Stimulated activated memory B cell treated with anti-CD40 and anti-IgM and Interleukin-4, amounts not matched to agents 10 μg/mL and 1 μg/mL and 100 μg/mL, for 72 hours (primary cell): Measurements from ENCODE around the gene TCEA3.
"Not testable (repeated sequence)": the region's sequence is repeated elsewhere in the genome, so short reads cannot be mapped to it uniquely, and the experiment has no call there.

Experiments
- ATAC-seq: fragments of 150-1000 bp; cut with Tn5 transposase; 2 replicates; pipeline ENCODE4 v1.10.0; 2021
- H3K27ac Mint-ChIP-seq: one replicate; pipeline ENCODE4 v1.8.0; 2022; ENCODE audit warnings: mild to moderate bottlenecking, mixed read lengths
- H3K27me3 Mint-ChIP-seq: one replicate; pipeline ENCODE4 v1.8.0; 2022; ENCODE audit warnings: mixed read lengths
- H3K36me3 Mint-ChIP-seq: one replicate; pipeline ENCODE4 v1.8.0; 2022; ENCODE audit warnings: mixed read lengths
- H3K4me1 Mint-ChIP-seq: one replicate; pipeline ENCODE4 v1.8.0; 2022; ENCODE audit warnings: mixed read lengths
- H3K4me3 Mint-ChIP-seq: one replicate; pipeline ENCODE4 v1.8.0; 2022; ENCODE audit warnings: mild to moderate bottlenecking, moderate library complexity, mixed read lengths
- H3K9me3 Mint-ChIP-seq: one replicate; pipeline ENCODE4 v1.8.0; 2022; ENCODE audit warnings: mixed read lengths

Gene TCEA3

GRCh38 chr1:23395154-23395724 lies 29.3 kb downstream of the TCEA3 start:
- no peaks in the 10 kb centered on the region for H3K9me3 Mint-ChIP-seq
- H3K36me3 Mint-ChIP-seq: no peaks in the 10 kb centered on the region
- H3K27ac Mint-ChIP-seq: no peak overlapping the region
- H3K4me3 Mint-ChIP-seq: no peak overlapping the region
- peaks cover 4% of the 10 kb centered on the region for H3K4me1 Mint-ChIP-seq
- peaks cover 6% of the 10 kb centered on the region for H3K27me3 Mint-ChIP-seq
- no peak for ATAC-seq

GRCh38 chr1:23394684-23395083 lies 29.9 kb downstream of the TCEA3 start:
- H3K27me3 Mint-ChIP-seq: peaks cover 11% of the 10 kb centered on the region
- H3K27ac Mint-ChIP-seq: no peak overlapping the region
- H3K9me3 Mint-ChIP-seq: no peaks in the 10 kb centered on the region
- H3K4me3 Mint-ChIP-seq: no peak overlapping the region
- H3K4me1 Mint-ChIP-seq: peaks cover 6% of the 10 kb centered on the region
- H3K36me3 Mint-ChIP-seq: no peaks in the 10 kb centered on the region
- ATAC-seq: no peak

- Mint-ChIP-seq H3K4me3 (no peak overlapping the region), H3K27me3 (peaks cover 11% of the 10 kb centered on the region), H3K36me3 (no peaks in the 10 kb centered on the region), H3K9me3 (no peaks in the 10 kb centered on the region), H3K27ac (no peak overlapping the region), H3K4me1 (peaks cover 6% of the 10 kb centered on the region)
- ATAC-seq: no peak
Measured at GRCh38 chr1:23394181-23394580, 30.4 kb downstream of the TCEA3 start.

GRCh38 chr1:23393706-23394105 lies 30.8 kb downstream of the TCEA3 start:
- no peak overlapping the region for H3K27ac Mint-ChIP-seq
- no peaks in the 10 kb centered on the region for H3K9me3 Mint-ChIP-seq
- H3K4me3 Mint-ChIP-seq: no peak overlapping the region
- no peak for ATAC-seq
- H3K4me1 Mint-ChIP-seq: peaks cover 6% of the 10 kb centered on the region
- no peaks in the 10 kb centered on the region for H3K36me3 Mint-ChIP-seq
- peaks cover 11% of the 10 kb centered on the region for H3K27me3 Mint-ChIP-seq

- Mint-ChIP-seq H3K36me3 (no peaks in the 10 kb centered on the region), H3K9me3 (no peaks in the 10 kb centered on the region), H3K4me3 (no peak overlapping the region), H3K27me3 (peaks cover 16% of the 10 kb centered on the region), H3K27ac (no peak overlapping the region), H3K4me1 (peaks cover 6% of the 10 kb centered on the region)
- ATAC-seq: no peak
Measured at GRCh38 chr1:23392125-23392855, 32.3 kb downstream of the TCEA3 start.

DNA sequence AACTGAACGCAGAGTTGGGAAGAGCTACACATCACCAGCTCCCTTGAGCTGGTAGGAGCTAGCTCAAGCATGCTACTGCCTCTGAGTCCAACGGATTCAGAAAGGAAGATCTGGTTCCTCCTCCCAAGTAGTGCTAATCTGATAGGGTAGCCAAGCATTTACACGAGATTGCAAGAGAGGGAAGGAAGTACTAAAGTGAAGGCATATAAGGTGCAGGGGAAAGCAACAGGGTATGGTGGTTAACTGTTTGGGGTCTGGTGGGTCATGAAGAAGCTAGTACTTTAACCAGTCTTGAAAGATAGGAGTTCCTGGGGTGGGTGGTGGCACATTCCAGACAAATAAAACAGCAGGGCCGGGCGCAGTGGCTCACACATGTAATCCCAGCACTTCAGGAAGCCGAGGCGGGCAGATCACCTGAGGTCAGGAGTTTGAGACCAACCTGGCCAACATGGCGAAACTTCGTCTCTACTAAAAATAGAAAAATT lies 34.7 kb downstream of the TCEA3 start:
- Mint-ChIP-seq H3K4me3 (no peak overlapping the region), H3K4me1 (peaks cover 6% of the 10 kb centered on the region), H3K27ac (no peak overlapping the region), H3K27me3 (peaks cover 22% of the 10 kb centered on the region), H3K9me3 (no peaks in the 10 kb centered on the region), H3K36me3 (no peaks in the 10 kb centered on the region)
- no peak for ATAC-seq

- Mint-ChIP-seq H3K4me1 (peaks cover 6% of the 10 kb centered on the region), H3K27ac (no peak overlapping the region), H3K9me3 (no peaks in the 10 kb centered on the region), H3K27me3 (peaks cover 22% of the 10 kb centered on the region), H3K36me3 (no peaks in the 10 kb centered on the region), H3K4me3 (no peak overlapping the region)
- no peak for ATAC-seq
Measured at GRCh38 chr1:23387494-23387893, 37.1 kb downstream of the TCEA3 start.

DNA sequence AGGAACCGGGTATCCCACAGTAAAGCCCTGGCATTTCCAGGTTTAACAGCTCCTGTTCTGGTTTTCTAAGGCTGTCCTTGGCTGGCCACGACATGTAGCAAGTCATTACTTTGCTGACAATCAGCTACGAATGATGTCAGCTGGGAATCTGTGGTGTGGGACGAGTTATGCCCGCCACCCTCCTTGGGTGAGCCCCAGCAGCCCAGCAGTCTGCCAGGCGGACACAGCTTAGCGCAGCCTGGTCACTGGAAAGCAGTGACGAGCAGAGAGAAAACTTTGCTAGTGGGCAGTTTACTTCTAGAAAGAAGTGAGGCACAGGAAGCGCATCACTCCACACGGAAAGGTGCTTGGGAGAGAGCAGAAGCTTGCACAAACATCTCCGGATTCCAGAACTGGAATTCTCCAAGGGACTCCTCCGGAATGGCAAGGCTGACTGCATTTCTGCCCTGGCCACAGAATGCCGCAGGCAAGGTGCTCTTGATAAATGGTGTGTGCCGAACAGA lies 39.4 kb downstream of the TCEA3 start:
- H3K27ac Mint-ChIP-seq: no peak overlapping the region
- no peak overlapping the region for H3K4me3 Mint-ChIP-seq
- peaks cover 16% of the 10 kb centered on the region for H3K27me3 Mint-ChIP-seq
- peaks cover 9% of the 10 kb centered on the region for H3K4me1 Mint-ChIP-seq
- ATAC-seq: no peak
- H3K9me3 Mint-ChIP-seq: no peaks in the 10 kb centered on the region
- no peaks in the 10 kb centered on the region for H3K36me3 Mint-ChIP-seq

- ATAC-seq: no peak
- Mint-ChIP-seq H3K4me1 (peaks cover 8% of the 10 kb centered on the region), H3K36me3 (no peaks in the 10 kb centered on the region), H3K4me3 (no peak overlapping the region), H3K27ac (no peak overlapping the region), H3K27me3 (peaks cover 11% of the 10 kb centered on the region), H3K9me3 (no peaks in the 10 kb centered on the region)
Measured at GRCh38 chr1:23384312-23385058, 40.1 kb downstream of the TCEA3 start.

GRCh38 chr1:23383577-23384311 lies 40.8 kb downstream of the TCEA3 start:
- H3K27ac Mint-ChIP-seq: no peak overlapping the region
- ATAC-seq: no peak
- H3K27me3 Mint-ChIP-seq: peaks cover 11% of the 10 kb centered on the region
- peaks cover 8% of the 10 kb centered on the region for H3K4me1 Mint-ChIP-seq
- no peaks in the 10 kb centered on the region for H3K36me3 Mint-ChIP-seq
- no peak overlapping the region for H3K4me3 Mint-ChIP-seq
- H3K9me3 Mint-ChIP-seq: no peaks in the 10 kb centered on the region

GRCh38 chr1:23381233-23381885 lies 43.2 kb downstream of the TCEA3 start:
- H3K27ac Mint-ChIP-seq: no peak overlapping the region
- no peaks in the 10 kb centered on the region for H3K9me3 Mint-ChIP-seq
- peaks cover 13% of the 10 kb centered on the region for H3K4me1 Mint-ChIP-seq
- no peak for ATAC-seq
- no peaks in the 10 kb centered on the region for H3K36me3 Mint-ChIP-seq
- no peaks in the 10 kb centered on the region for H3K27me3 Mint-ChIP-seq
- no peak overlapping the region for H3K4me3 Mint-ChIP-seq

GRCh38 chr1:23380719-23381118 lies 43.8 kb downstream of the TCEA3 start:
- no peak overlapping the region for H3K4me3 Mint-ChIP-seq
- H3K27me3 Mint-ChIP-seq: no peaks in the 10 kb centered on the region
- no peak for ATAC-seq
- no peaks in the 10 kb centered on the region for H3K36me3 Mint-ChIP-seq
- H3K9me3 Mint-ChIP-seq: no peaks in the 10 kb centered on the region
- H3K27ac Mint-ChIP-seq: no peak overlapping the region
- H3K4me1 Mint-ChIP-seq: peaks cover 13% of the 10 kb centered on the region

GRCh38 chr1:23380236-23380635 lies 44.3 kb downstream of the TCEA3 start:
- not testable (repeated sequence) for H3K27ac Mint-ChIP-seq, H3K27me3 Mint-ChIP-seq, H3K36me3 Mint-ChIP-seq, ATAC-seq, H3K9me3 Mint-ChIP-seq, H3K4me3 Mint-ChIP-seq
- peaks cover 13% of the 10 kb centered on the region for H3K4me1 Mint-ChIP-seq

DNA sequence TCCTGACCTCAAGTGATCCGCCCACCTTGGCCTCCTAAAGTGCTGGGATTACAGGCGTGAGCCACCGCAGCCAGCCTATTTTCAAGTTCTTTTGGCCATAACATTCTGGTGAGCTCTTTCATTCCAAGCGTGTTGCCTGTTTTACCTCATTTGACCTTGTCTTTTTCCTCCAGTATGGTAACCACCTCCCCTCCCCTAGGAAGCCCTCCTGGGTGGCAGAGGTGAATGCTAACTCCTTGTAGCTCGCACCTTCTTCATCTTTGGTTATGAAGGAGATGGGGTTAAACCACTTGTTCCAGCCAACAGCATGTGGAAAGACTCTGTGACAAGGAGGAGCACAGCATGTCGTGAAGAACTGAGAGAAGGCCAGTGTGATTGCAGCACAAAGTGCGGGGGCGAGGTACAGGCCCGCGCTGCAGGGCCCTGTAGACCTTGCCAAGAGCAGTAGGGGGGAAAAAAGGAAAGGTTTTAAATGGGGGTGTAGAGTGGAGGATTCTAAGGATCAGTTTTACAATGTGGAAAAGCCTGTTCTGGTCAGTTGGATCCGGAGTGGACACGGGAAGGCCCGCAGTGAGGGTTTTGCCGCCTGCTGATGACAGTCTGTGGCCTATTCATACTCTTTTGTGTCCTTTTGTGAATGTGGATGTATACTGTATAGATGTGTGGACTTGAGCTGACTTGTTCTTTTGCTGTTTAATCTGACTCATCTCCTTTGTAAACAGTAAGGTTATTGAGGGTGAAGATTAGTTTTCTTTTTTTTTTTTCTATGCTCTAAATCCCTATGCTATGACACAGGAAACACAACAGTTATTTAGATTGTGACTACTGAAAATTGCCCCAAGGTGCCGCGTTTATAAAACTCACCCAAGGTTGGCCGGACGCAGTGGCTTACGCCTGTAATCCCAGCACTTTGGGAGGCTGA lies 47.4 kb downstream of the TCEA3 start:
- no peak for ATAC-seq
- Mint-ChIP-seq H3K27ac (no peak overlapping the region), H3K27me3 (no peaks in the 10 kb centered on the region), H3K9me3 (peaks cover 2% of the 10 kb centered on the region), H3K36me3 (no peaks in the 10 kb centered on the region), H3K4me3 (no peak overlapping the region), H3K4me1 (peaks cover 13% of the 10 kb centered on the region)
